Tibial nerve (tissue), 4 donors: ENCODE measurements around the gene CADPS. TPM values are rescaled to one million over a fixed set of nuclear protein-coding genes. Genes with fewer than 3 reads are reported as not detected.

Source experiments
- DNase-seq, 2 donors: peaks; one replicate each; pipeline ENCODE4 v3.0.0-alpha.2; 2019; ENCODE audit warnings: low spot score in 2 of 2
- H3K27ac ChIP-seq, 4 donors: fragments of 200-600 bp; sonication (generic) in 3 of 4; one replicate each; pipeline ENCODE4 v1.5.1; 2017 to 2019; ENCODE audit warnings: mild to moderate bottlenecking in 1 of 4
- H3K27me3 ChIP-seq, 2 donors: fragments of 200-600 bp; sonication (generic) in 1 of 2; one replicate each; pipeline versions ENCODE4 v1.5.1 to v1.6.0; 2017 to 2019
- H3K36me3 ChIP-seq, 3 donors: fragments of 200-600 bp; sonication (generic); one replicate each; pipeline ENCODE4 v1.5.1; 2018 to 2019
- H3K4me1 ChIP-seq, 4 donors: fragments of 200-600 bp; sonication (generic) in 3 of 4; one replicate each; pipeline ENCODE4 v1.5.1; 2017 to 2019
- H3K4me3 ChIP-seq, 4 donors: fragments of 200-600 bp; sonication (generic) in 3 of 4; one replicate each; pipeline ENCODE4 v1.5.1; 2017 to 2019; ENCODE audit warnings: mild to moderate bottlenecking in 1 of 4, moderate library complexity in 1 of 4
- H3K9me3 ChIP-seq, 4 donors: fragments of 200-600 bp; sonication (generic) in 3 of 4; one replicate each; pipeline ENCODE4 v1.5.1; 2017 to 2019
- EP300 ChIP-seq, 2 donors: sonication (generic); formaldehyde crosslinking; IDR thresholded peaks; one replicate each; pipeline ENCODE4 v1.6.1; 2017; ENCODE audit warnings: antibody characterized with exemption in 2 of 2, mild to moderate bottlenecking in 1 of 2
- POLR2A ChIP-seq, 2 donors: fragments of 450-650 bp; IDR thresholded peaks; one replicate each; pipeline ENCODE4 v1.6.1; 2017; ENCODE audit warnings: antibody characterized with exemption in 2 of 2, mild to moderate bottlenecking in 2 of 2, moderate library complexity in 2 of 2
- WGBS, 2 donors: methylation state at CpG; one replicate each; pipeline ENCODE4 v1.1.5; 2018; 5-methylcytosine and 5-hydroxymethylcytosine counted together
- total RNA-seq, 4 donors: library from RNA; depleted of rRNA; stranded (reverse); fragments of >200 nt; gene quantifications; one replicate each; pipeline ENCODE4 v1.1.0, GENCODE V29; 2016
- TF ChIP-seq, protein P1 (sequence below), 5 experiments: fragments of 200-600 bp in 3 of 5; fragments of 450-650 bp in 2 of 5; sonication (generic) in 3 of 5; IDR thresholded peaks; one replicate each; pipeline ENCODE4 v1.5.1; 2016 to 2019; ENCODE audit warnings: antibody characterized with exemption in 5 of 5, mild to moderate bottlenecking in 3 of 5, moderate library complexity in 2 of 5

The CADPS gene
- total RNA-seq, 4 donors from 2014 or later = 16.2 to 16.7 TPM; not detected in 2

DNA sequence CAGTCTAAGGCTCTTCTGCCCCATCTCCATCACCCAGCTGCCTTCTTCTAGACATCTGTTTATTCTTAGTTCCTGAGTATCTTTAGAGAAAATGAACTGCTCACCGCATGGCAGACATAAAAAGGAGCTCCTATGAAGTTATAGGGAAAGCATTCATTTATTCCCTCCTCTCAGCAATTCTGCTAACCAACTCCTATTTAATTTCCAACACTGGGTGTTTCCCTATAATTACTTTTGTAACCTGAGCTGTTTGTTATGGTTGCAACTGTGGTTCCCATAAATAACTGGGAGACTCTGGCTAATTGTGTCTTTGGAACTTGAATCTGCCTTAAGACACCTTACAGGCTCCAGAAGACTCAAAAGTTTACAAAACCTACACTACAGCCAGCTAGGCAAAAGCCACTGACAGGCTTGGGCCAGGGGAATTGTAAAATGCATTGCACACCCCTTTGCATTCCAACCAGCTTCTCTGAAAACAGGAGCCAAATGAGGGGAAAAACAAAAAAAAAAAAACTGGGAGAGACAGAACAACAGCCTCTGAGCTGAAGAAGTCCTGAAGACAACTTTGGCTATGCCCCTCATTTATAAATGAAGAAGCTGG lies 270.4 kb downstream of the CADPS start:
- no peaks in the 10 kb centered on the region for H3K9me3 ChIP-seq
- H3K4me3 ChIP-seq = no peak overlapping the region
- H3K27ac ChIP-seq = no peak overlapping the region
- WGBS, 2 donors = 57 to 68% methylated on average over 1 of the region's 1 CpG
- H3K27me3 ChIP-seq = no peaks in the 10 kb centered on the region
- H3K36me3 ChIP-seq = no peaks in the 10 kb centered on the region
- H3K4me1 ChIP-seq = peaks cover 0 to 9% (median 0%) of the 10 kb centered on the region in 4 donors
- DNase-seq = no peak
- TF ChIP-seq EP300 (IDR thresholded peaks at IDR 0.05) = no peak
- TF ChIP-seq, protein P1, sequence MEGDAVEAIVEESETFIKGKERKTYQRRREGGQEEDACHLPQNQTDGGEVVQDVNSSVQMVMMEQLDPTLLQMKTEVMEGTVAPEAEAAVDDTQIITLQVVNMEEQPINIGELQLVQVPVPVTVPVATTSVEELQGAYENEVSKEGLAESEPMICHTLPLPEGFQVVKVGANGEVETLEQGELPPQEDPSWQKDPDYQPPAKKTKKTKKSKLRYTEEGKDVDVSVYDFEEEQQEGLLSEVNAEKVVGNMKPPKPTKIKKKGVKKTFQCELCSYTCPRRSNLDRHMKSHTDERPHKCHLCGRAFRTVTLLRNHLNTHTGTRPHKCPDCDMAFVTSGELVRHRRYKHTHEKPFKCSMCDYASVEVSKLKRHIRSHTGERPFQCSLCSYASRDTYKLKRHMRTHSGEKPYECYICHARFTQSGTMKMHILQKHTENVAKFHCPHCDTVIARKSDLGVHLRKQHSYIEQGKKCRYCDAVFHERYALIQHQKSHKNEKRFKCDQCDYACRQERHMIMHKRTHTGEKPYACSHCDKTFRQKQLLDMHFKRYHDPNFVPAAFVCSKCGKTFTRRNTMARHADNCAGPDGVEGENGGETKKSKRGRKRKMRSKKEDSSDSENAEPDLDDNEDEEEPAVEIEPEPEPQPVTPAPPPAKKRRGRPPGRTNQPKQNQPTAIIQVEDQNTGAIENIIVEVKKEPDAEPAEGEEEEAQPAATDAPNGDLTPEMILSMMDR (IDR thresholded peaks at IDR 0.05) = no peak
- no peak for TF ChIP-seq POLR2A (IDR thresholded peaks at IDR 0.05)

DNA sequence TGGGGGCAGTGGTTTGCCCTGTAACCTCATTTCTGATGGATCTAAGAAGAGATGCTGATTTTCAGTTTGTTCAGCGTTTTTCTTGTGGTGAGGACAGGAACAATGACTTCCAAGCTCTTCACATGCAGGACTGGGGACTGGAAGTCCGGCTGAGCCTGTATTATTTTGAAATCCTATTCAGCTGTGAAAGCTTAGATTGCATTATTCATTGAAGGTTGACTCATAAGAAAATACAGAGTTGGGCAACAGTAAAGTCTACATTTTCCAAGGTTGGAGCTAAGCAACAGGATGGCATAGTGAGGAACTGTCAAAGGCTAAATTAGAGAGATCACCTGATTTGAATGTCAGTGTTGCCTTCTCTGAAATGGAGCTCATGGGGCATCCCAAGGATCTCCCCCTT lies 270.9 kb downstream of the CADPS start:
- Histone ChIP-seq H3K27ac (no peak overlapping the region), H3K4me3 (no peak overlapping the region), H3K27me3 (no peaks in the 10 kb centered on the region), H3K36me3 (no peaks in the 10 kb centered on the region), H3K4me1 (peaks cover 0 to 9% (median 0%) of the 10 kb centered on the region in 4 donors), H3K9me3 (no peaks in the 10 kb centered on the region)
- DNase-seq = no peak
- TF ChIP-seq, protein P1 (IDR thresholded peaks at IDR 0.05) = no peak
- no peak for TF ChIP-seq POLR2A (IDR thresholded peaks at IDR 0.05)
- TF ChIP-seq EP300 (IDR thresholded peaks at IDR 0.05) = no peak
- WGBS, 2 donors = 46 to 52% methylated on average over 2 of the region's 2 CpGs

DNA sequence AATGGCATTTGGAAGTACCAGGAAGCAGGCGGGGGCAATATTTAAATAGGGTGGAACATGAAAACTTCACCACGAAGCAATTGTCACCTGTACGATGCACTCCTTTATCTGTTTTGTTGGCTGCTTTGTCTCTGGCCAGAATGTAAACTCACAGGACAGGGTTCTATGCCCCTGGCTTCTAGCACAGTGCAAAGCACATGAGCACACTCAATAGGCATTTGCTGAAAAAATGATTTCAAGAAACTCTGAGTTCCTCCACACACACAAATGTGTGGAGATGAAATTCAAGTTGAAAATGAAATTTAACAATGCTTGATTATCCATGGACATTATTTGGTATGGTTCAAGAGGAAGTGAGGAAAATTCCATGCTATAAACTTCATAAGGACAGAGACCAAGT lies 272.2 kb downstream of the CADPS start:
- H3K9me3 ChIP-seq = no peaks in the 10 kb centered on the region
- WGBS, 2 donors = 75 to 78% methylated on average over 3 of the region's 3 CpGs
- no peaks in the 10 kb centered on the region for H3K27me3 ChIP-seq
- no peak for DNase-seq
- no peaks in the 10 kb centered on the region for H3K36me3 ChIP-seq
- H3K4me1 ChIP-seq = peaks cover 0 to 9% (median 0%) of the 10 kb centered on the region in 4 donors
- H3K27ac ChIP-seq = no peak overlapping the region
- H3K4me3 ChIP-seq = no peak overlapping the region
- TF ChIP-seq, protein P1 (IDR thresholded peaks at IDR 0.05) = no peak
- TF ChIP-seq POLR2A (IDR thresholded peaks at IDR 0.05) (no peak), EP300 (IDR thresholded peaks at IDR 0.05) (no peak)

DNA sequence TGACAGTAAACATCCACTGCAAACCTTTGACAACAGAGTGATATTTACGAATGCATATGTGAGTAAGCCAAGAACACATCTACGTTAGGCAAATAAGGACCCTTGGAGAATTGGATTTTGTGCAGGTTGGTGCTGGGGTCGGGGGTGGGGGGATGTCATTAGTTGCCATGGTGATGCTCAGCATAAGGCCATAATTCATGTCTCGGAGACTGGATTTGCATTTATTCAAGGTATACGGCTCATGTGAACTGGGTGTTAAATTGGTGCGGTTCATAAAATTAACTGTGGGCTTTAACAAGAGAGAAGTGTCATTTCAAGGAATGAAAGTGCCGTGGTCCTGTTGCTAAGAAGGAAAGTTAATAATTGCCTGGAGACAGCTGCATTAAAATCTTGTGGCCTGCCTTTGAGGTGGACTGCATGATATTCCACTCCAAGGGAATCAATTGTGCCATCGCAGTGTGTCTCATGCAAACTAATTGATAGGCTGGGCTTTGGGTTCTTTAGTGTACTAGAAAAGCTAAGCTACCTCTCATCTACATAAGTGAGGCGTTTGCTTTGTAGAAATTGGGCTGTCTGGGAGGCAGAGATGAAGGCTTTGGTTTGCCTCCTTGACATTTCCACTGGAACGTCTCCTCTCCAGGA lies 273.0 kb downstream of the CADPS start:
- DNase-seq = no peak
- Histone ChIP-seq H3K9me3 (no peaks in the 10 kb centered on the region), H3K27me3 (no peaks in the 10 kb centered on the region), H3K27ac (no peak overlapping the region), H3K4me3 (no peak overlapping the region), H3K4me1 (peaks cover 0 to 5% (median 0%) of the 10 kb centered on the region in 4 donors), H3K36me3 (no peaks in the 10 kb centered on the region)
- TF ChIP-seq, protein P1 (IDR thresholded peaks at IDR 0.05) = no peak
- TF ChIP-seq POLR2A (IDR thresholded peaks at IDR 0.05) (no peak), EP300 (IDR thresholded peaks at IDR 0.05) (no peak)
- 45 to 52% methylated on average over 10 of the region's 10 CpGs for WGBS, 2 donors

DNA sequence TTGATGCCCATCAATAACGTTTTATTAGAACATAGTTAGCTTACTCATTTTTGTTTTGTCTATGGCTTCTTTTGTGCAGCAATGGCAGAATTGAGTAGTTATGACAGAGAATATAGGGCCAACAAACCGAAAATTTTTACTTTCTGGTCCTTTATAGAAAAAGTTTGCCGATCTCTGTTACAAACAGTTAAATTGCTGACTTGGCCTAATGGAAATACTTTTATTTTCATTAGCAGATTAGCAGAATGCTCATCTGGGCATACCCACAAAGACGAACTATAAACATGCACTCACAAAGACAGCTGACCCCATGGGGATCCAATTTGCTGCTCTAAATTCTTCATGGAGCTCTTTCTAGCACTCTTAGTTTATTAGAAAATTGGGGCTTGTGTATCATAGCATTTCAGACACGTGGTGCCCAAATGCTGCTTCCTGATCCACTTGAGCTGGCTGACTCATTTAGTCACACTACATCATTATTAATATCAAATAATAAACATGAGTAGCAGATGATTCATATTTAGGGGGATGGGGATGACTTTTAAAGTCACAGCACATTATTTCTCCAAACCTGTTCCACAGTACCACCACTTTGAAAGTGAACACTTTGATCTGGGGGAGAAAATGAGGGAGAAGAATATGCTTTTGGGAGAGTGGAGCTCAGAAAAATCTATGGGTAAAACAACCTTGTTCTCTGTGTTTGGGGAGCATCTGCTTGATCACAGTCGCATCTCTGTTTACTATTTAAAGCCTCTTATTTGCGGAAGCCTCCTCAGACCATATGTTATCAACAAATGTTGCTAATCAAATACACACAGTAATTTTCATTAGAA lies 273.8 kb downstream of the CADPS start:
- Histone ChIP-seq H3K9me3 (no peaks in the 10 kb centered on the region), H3K4me1 (peaks cover 0 to 5% (median 0%) of the 10 kb centered on the region in 4 donors), H3K4me3 (no peak overlapping the region), H3K27me3 (no peaks in the 10 kb centered on the region), H3K27ac (no peak overlapping the region), H3K36me3 (no peaks in the 10 kb centered on the region)
- TF ChIP-seq EP300 (IDR thresholded peaks at IDR 0.05) (no peak), POLR2A (IDR thresholded peaks at IDR 0.05) (no peak)
- TF ChIP-seq, protein P1 (IDR thresholded peaks at IDR 0.05) = no peak
- 58 to 59% methylated on average over 7 of the region's 7 CpGs for WGBS, 2 donors
- DNase-seq = no peak
